SHP77 treated with DMSO at 0.1 percent for 48 hours (cell line): ENCODE results near the gene OVCH1.
"Not testable (repeated sequence)": the region's sequence is repeated elsewhere in the genome, so short reads cannot be mapped to it uniquely, and the experiment has no call there.

Experiments
- DNase-seq: peaks from one replicate; lab custom pipeline; 2025; lab: John Stamatoyannopoulos, UW

Gene OVCH1

GRCh38 chr12:29492891-29493290 lies 4.6 kb downstream of the OVCH1 start:
- no peak for DNase-seq

GRCh38 chr12:29486972-29487371 lies 10.5 kb downstream of the OVCH1 start:
- DNase-seq = no peak

- DNase-seq = no peak
Observed at GRCh38 chr12:29463198-29463597, 34.3 kb downstream of the OVCH1 start.

- no peak for DNase-seq
Observed at GRCh38 chr12:29460082-29460481, 37.4 kb downstream of the OVCH1 start.

GRCh38 chr12:29455087-29455486 lies 42.4 kb downstream of the OVCH1 start:
- no peak for DNase-seq

GRCh38 chr12:29451888-29452287 lies 45.6 kb downstream of the OVCH1 start:
- DNase-seq = no peak

GRCh38 chr12:29448157-29448556 lies 49.3 kb downstream of the OVCH1 start:
- no peak for DNase-seq

GRCh38 chr12:29447285-29447975 lies 50.1 kb downstream of the OVCH1 start:
- no peak for DNase-seq

- DNase-seq = no peak
Observed at GRCh38 chr12:29439506-29439905, 58.0 kb downstream of the OVCH1 start.

GRCh38 chr12:29438752-29439408 lies 58.6 kb downstream of the OVCH1 start:
- DNase-seq = no peak

- no peak for DNase-seq
Observed at GRCh38 chr12:29437575-29437974, 59.9 kb downstream of the OVCH1 start.

GRCh38 chr12:29436815-29437214 lies 60.7 kb downstream of the OVCH1 start:
- not testable (repeated sequence) for DNase-seq

- DNase-seq = no peak
Observed at GRCh38 chr12:29431513-29431912, 66.0 kb downstream of the OVCH1 start.

- DNase-seq = no peak
Observed at GRCh38 chr12:29430716-29431044, 66.8 kb downstream of the OVCH1 start.

- DNase-seq = no peak
Observed at GRCh38 chr12:29429999-29430715, 67.3 kb downstream of the OVCH1 start.

- DNase-seq = no peak
Observed at GRCh38 chr12:29428633-29429032, 68.9 kb downstream of the OVCH1 start.

GRCh38 chr12:29427964-29428363 lies 69.5 kb downstream of the OVCH1 start:
- DNase-seq = no peak

GRCh38 chr12:29426498-29426897 lies 71.0 kb downstream of the OVCH1 start:
- no peak for DNase-seq

GRCh38 chr12:29425722-29426121 lies 71.8 kb downstream of the OVCH1 start:
- no peak for DNase-seq

GRCh38 chr12:29416748-29417147 lies 80.7 kb downstream of the OVCH1 start:
- no peak for DNase-seq

- DNase-seq = no peak
Observed at GRCh38 chr12:29415111-29415510, 82.4 kb downstream of the OVCH1 start.

- no peak for DNase-seq
Observed at GRCh38 chr12:29414368-29414767, 83.1 kb downstream of the OVCH1 start.

- no peak for DNase-seq
Observed at GRCh38 chr12:29405561-29405960, 91.9 kb downstream of the OVCH1 start.
